Measurements from ENCODE around the gene C12orf76. TPM values are rescaled to one million over a fixed set of nuclear protein-coding genes. Genes with fewer than 3 reads are reported as not detected.

The C12orf76 gene
- total RNA-seq, 1 experiment from 2014 or later, result 7.3 TPM

- H3K4me3 Mint-ChIP-seq (ENCODE audit: unreplicated experiment), result no peak overlapping the region
- POLR2A ChIA-PET, result interaction anchor here (0.7 kb wide), 1 partner anchor 11 kb away, joined by 3 read pairs; no protein-coding TSS in a partner anchor
- H3K27ac Mint-ChIP-seq (ENCODE audit: low read depth, unreplicated experiment), result peak overlapping the region; percentile 16
- no TSS peak for BruUV-seq (replicated peaks)
- peaks cover 66% of the 10 kb centered on the region for H3K36me3 Mint-ChIP-seq (ENCODE audit: insufficient read depth, unreplicated experiment)
- no peaks in the 10 kb centered on the region for H3K9me3 Mint-ChIP-seq (ENCODE audit: unreplicated experiment)
- peaks cover 11% of the 10 kb centered on the region for H3K4me1 Mint-ChIP-seq (ENCODE audit: insufficient read depth, unreplicated experiment)
- no peak for TF ChIP-seq CTCF (IDR thresholded peaks at IDR 0.05; ENCODE audit: unreplicated experiment)
- intact Hi-C loops (cut with micrococcal nuclease), result loop anchor here (5.0 kb wide), 2 partner anchors 33 to 83 kb away; no protein-coding TSS in a partner anchor
- DNase-seq (ENCODE audit: unreplicated experiment), result no peak
- CTCF ChIA-PET, result interaction anchor here (0.6 to 2.1 kb wide), 2 partner anchors 12 to 231 kb away, joined by 3 to 9 read pairs; no protein-coding TSS in a partner anchor
- H3K27me3 Mint-ChIP-seq (ENCODE audit: insufficient read depth, unreplicated experiment), result no peaks in the 10 kb centered on the region
Measured at GRCh38 chr12:110035534-110036104, 12.7 kb downstream of the C12orf76 start.

DNA sequence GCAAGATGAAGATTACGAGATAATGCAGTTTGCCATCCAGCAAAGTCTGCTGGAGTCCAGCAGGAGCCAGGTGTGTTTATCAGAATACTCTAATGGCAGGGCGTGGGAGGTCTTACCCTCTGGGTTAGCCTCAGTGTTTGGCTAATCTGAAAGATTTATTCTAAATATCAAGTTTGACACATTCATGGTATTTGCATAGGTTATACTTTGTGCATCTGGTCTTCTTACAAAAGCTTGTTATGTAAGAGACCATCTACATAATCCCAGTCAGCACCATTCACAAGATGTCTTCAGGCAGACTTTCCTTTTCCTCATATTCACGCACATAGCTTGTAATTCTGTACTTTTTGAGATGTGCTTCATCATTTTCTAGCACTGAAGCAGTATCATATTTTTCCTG, 14.4 kb downstream of the C12orf76 start:
- Mint-ChIP-seq H3K9me3 (ENCODE audit: unreplicated experiment) (no peaks in the 10 kb centered on the region), H3K27me3 (ENCODE audit: insufficient read depth, unreplicated experiment) (no peaks in the 10 kb centered on the region), H3K36me3 (ENCODE audit: insufficient read depth, unreplicated experiment) (peaks cover 76% of the 10 kb centered on the region), H3K4me1 (ENCODE audit: insufficient read depth, unreplicated experiment) (peaks cover 5% of the 10 kb centered on the region), H3K4me3 (ENCODE audit: unreplicated experiment) (no peak overlapping the region), H3K27ac (ENCODE audit: low read depth, unreplicated experiment) (no peak overlapping the region)
- no peak for DNase-seq (ENCODE audit: unreplicated experiment)
- ChIA-PET POLR2A (no interaction called here), CTCF (no interaction called here)
- TF ChIP-seq CTCF (IDR thresholded peaks at IDR 0.05; ENCODE audit: unreplicated experiment), result no peak
- no TSS peak for BruUV-seq (replicated peaks)
- intact Hi-C loops (cut with micrococcal nuclease), result no loop called here

- Mint-ChIP-seq H3K27ac (ENCODE audit: low read depth, unreplicated experiment) (no peak overlapping the region), H3K36me3 (ENCODE audit: insufficient read depth, unreplicated experiment) (peaks cover 84% of the 10 kb centered on the region), H3K4me1 (ENCODE audit: insufficient read depth, unreplicated experiment) (no peaks in the 10 kb centered on the region), H3K4me3 (ENCODE audit: unreplicated experiment) (no peak overlapping the region), H3K27me3 (ENCODE audit: insufficient read depth, unreplicated experiment) (no peaks in the 10 kb centered on the region), H3K9me3 (ENCODE audit: unreplicated experiment) (no peaks in the 10 kb centered on the region)
- intact Hi-C loops (cut with micrococcal nuclease), result no loop called here
- no TSS peak for BruUV-seq (replicated peaks)
- no peak for DNase-seq (ENCODE audit: unreplicated experiment)
- ChIA-PET CTCF (no interaction called here), POLR2A (interaction anchor here (1.1 to 1.6 kb wide), 2 partner anchors 18 to 30 kb away, joined by 3 to 4 read pairs; partner anchors contain the start of gene ANKRD13A)
- no peak for TF ChIP-seq CTCF (IDR thresholded peaks at IDR 0.05; ENCODE audit: unreplicated experiment)
Measured at GRCh38 chr12:110029290-110029815, 19.0 kb downstream of the C12orf76 start.

GRCh38 chr12:110028323-110028722, 20.0 kb downstream of the C12orf76 start:
- TF ChIP-seq CTCF (IDR thresholded peaks at IDR 0.05; ENCODE audit: unreplicated experiment), result no peak
- Mint-ChIP-seq H3K9me3 (ENCODE audit: unreplicated experiment) (no peaks in the 10 kb centered on the region), H3K27ac (ENCODE audit: low read depth, unreplicated experiment) (no peak overlapping the region), H3K4me1 (ENCODE audit: insufficient read depth, unreplicated experiment) (peaks cover 8% of the 10 kb centered on the region), H3K4me3 (ENCODE audit: unreplicated experiment) (no peak overlapping the region), H3K36me3 (ENCODE audit: insufficient read depth, unreplicated experiment) (peaks cover 76% of the 10 kb centered on the region), H3K27me3 (ENCODE audit: insufficient read depth, unreplicated experiment) (no peaks in the 10 kb centered on the region)
- BruUV-seq (replicated peaks), result no TSS peak
- DNase-seq (ENCODE audit: unreplicated experiment), result no peak
- ChIA-PET CTCF (interaction anchor here (0.6 to 1.2 kb wide), 2 partner anchors 19 to 567 kb away, joined by 3 to 4 read pairs; no protein-coding TSS in a partner anchor), POLR2A (interaction anchor here (0.7 to 1.6 kb wide), 5 partner anchors 10 to 29 kb away, joined by 3 to 4 read pairs (median 3); partner anchors contain the start of gene ANKRD13A)
- intact Hi-C loops (cut with micrococcal nuclease), result no loop called here
